ENCODE data around the gene FEZF2.

DNA sequence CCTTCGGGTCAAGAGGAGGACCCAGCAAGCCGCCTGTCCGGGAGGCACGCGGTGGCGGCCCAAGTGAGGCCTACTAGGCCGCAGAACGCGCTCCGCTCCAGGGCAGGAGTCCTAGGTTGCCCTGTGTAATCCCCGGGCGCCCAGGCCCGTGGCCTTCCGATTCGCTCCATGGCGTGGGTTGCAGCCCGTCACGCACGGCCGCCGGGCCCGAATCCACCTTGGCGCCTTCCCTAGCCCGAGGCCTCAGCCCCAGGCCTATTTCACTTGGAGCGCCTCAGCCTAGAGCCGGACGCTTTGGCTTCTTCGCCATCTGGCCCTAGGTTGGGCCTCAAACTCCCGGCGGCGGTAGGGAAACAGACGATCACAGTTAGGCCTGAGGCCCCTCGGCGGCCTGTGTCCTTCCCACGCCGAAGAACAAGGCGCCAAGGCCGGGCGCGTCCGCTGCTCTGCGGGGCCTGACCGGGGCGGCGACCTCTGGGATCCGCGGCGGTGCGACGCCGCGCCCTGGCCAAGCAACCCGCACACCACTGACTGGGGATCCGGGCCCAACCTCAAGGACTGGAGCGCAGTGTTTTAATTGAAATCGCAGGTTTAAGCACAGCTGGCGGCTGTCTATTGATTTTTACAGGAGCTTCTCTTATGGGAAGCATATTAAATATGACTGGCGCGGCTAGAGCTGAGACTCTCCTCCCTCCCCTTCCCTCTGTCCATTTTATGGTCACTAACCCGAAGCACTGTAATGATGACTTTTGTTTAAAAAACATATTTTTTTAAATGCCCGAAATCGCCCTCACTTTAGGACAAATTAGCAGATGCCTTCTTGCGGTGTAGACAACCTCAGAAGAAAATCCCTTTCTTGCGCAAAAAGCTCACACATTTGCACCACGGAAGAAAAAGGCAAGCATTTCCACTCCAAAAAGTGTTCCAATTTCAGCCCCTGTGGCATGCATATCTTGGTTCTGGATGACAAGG is 3.8 kb upstream of the FEZF2 start:
- TF ChIP-seq CTCF (IDR thresholded peaks at IDR 0.05; ENCODE audit: low read depth, low read length) (no peak), EZH2phosphoT487 (IDR thresholded peaks at IDR 0.05; ENCODE audit: low read depth) (no peak)

All from OCI-LY3 (cell line).